CD14-positive monocyte (primary cell): Measurements from ENCODE around the gene DPYSL3. TPM values are rescaled to one million over a fixed set of nuclear protein-coding genes. Genes with fewer than 3 reads are reported as not detected.

Source experiments
- DNase-seq, 3 donors: peaks; one replicate each; pipeline ENCODE4 v3.0.0-alpha.2; 2011 to 2022
- H2AFZ ChIP-seq: 2 replicates; pipeline ENCODE4 v1.6.0; 2012; ENCODE audit warnings: mild to moderate bottlenecking, low read depth, low read length, inconsistent platforms; ENCODE audit not compliant: insufficient read depth, poor library complexity, severe bottlenecking
- H3K27ac ChIP-seq, 2 donors: 1 replicate in 1 of 2; 2 replicates in 1 of 2; pipeline ENCODE4 v1.5.1; 2012 to 2013; ENCODE audit warnings: low read length in 2 of 2, control low read depth in 1 of 2, inconsistent platforms in 1 of 2, low read depth in 1 of 2, mild to moderate bottlenecking in 1 of 2
- H3K27me3 ChIP-seq, 2 donors: one replicate each; pipeline versions ENCODE4 v1.6.0 to v1.6.1; 2011 to 2013; ENCODE audit warnings: low read length in 2 of 2; ENCODE audit not compliant: control insufficient read depth in 2 of 2, insufficient read depth in 2 of 2
- H3K36me3 ChIP-seq, 2 donors: replicated peaks in 1 of 2; 1 replicate in 1 of 2; 2 replicates in 1 of 2; pipeline versions ENCODE4 v1.5.1 to v1.6.1; 2012 to 2013; ENCODE audit warnings: low read length in 2 of 2, control low read depth in 1 of 2, inconsistent platforms in 1 of 2, mild to moderate bottlenecking in 1 of 2; ENCODE audit not compliant: insufficient read depth in 2 of 2, control insufficient read depth in 1 of 2
- H3K4me1 ChIP-seq, 2 donors: 1 replicate in 1 of 2; 2 replicates in 1 of 2; pipeline versions ENCODE4 v1.5.1 to v1.6.1; 2012 to 2013; ENCODE audit warnings: low read length in 2 of 2, control low read depth in 1 of 2, inconsistent platforms in 1 of 2, mild to moderate bottlenecking in 1 of 2, moderate library complexity in 1 of 2; ENCODE audit not compliant: insufficient read depth in 2 of 2, control insufficient read depth in 1 of 2
- H3K4me2 ChIP-seq: replicated peaks from 2 replicates; pipeline ENCODE3; 2012; ENCODE audit warnings: low read length, moderate library complexity, mild to moderate bottlenecking; ENCODE audit not compliant: poor library complexity, severe bottlenecking; ENCODE audit errors: extremely low read depth
- H3K4me3 ChIP-seq, 3 experiments: fragments of 200-600 bp in 1 of 3; sonication (generic) in 1 of 3; replicated peaks in 1 of 3; 1 replicate in 2 of 3; 2 replicates in 1 of 3; pipeline ENCODE4 v1.5.1; 2011 to 2013; ENCODE audit warnings: low read length in 3 of 3, mild to moderate bottlenecking in 3 of 3, control low read depth in 2 of 3, low read depth in 2 of 3, inconsistent platforms in 1 of 3, moderate library complexity in 1 of 3
- H3K79me2 ChIP-seq: 2 replicates; pipeline ENCODE4 v1.6.0; 2012; ENCODE audit warnings: mild to moderate bottlenecking, control low read depth, inconsistent platforms, low read length, moderate library complexity; ENCODE audit not compliant: insufficient read depth
- H3K9ac ChIP-seq: 2 replicates; pipeline ENCODE4 v1.6.0; 2017; ENCODE audit warnings: low read length, mild to moderate bottlenecking; ENCODE audit not compliant: insufficient read depth, poor library complexity, severe bottlenecking
- H3K9me3 ChIP-seq, 2 donors: replicated peaks in 1 of 2; 1 replicate in 1 of 2; 2 replicates in 1 of 2; pipeline versions ENCODE4 v1.5.1 to v1.6.1; 2012 to 2013; ENCODE audit warnings: low read length in 2 of 2, control low read depth in 1 of 2; ENCODE audit not compliant: control insufficient read depth in 1 of 2, insufficient read depth in 1 of 2
- H4K20me1 ChIP-seq: 2 replicates; pipeline ENCODE4 v1.6.0; 2012; ENCODE audit warnings: mild to moderate bottlenecking, low read length, control low read depth, moderate library complexity; ENCODE audit not compliant: insufficient read depth
- H3K27ac Mint-ChIP-seq, 7 donors: one replicate each; pipeline ENCODE4 v1.8.0; 2020; ENCODE audit warnings: mild to moderate bottlenecking in 7 of 7, mixed read lengths in 7 of 7, moderate library complexity in 6 of 7, inconsistent platforms in 2 of 7
- H3K27me3 Mint-ChIP-seq, 3 donors: one replicate each; pipeline ENCODE4 v1.8.0; 2021 to 2022; ENCODE audit warnings: low read depth in 3 of 3, mild to moderate bottlenecking in 3 of 3, mixed read lengths in 3 of 3, moderate library complexity in 3 of 3, inconsistent platforms in 1 of 3
- H3K36me3 Mint-ChIP-seq, 2 donors: one replicate each; pipeline ENCODE4 v1.8.0; 2020; ENCODE audit warnings: mixed read lengths in 2 of 2, inconsistent platforms in 1 of 2, mild to moderate bottlenecking in 1 of 2
- H3K4me1 Mint-ChIP-seq: one replicate; pipeline ENCODE4 v1.8.0; 2020; ENCODE audit warnings: mild to moderate bottlenecking, mixed read lengths
- H3K4me3 Mint-ChIP-seq, 2 donors: one replicate each; pipeline ENCODE4 v1.8.0; 2020; ENCODE audit warnings: mild to moderate bottlenecking in 2 of 2, mixed read lengths in 2 of 2, moderate library complexity in 1 of 2
- H3K9me3 Mint-ChIP-seq, 7 donors: one replicate each; pipeline ENCODE4 v1.8.0; 2020 to 2022; ENCODE audit warnings: mixed read lengths in 7 of 7, mild to moderate bottlenecking in 6 of 7, moderate library complexity in 6 of 7, inconsistent platforms in 2 of 7
- WGBS: methylation state at CpG from one replicate; pipeline ENCODE4 v1.1.5; 2013; ENCODE audit warnings: missing lambda C conversion rate; ENCODE audit not compliant: insufficient coverage; 5-methylcytosine and 5-hydroxymethylcytosine counted together
- intact Hi-C, 2 donors: fragments of 100-400 bp; cut with micrococcal nuclease; formaldehyde crosslinking; loops; one replicate each; pipeline versions ENCODE4 v1.15.0 to v1.15.1; 2023
- polyA plus RNA-seq, 3 donors: library from polyadenylated mRNA; depleted of rRNA in 1 of 3; unstranded in 2 of 3; stranded (reverse) in 1 of 3; fragments of 300-500 nt in 2 of 3; fragments of >200 nt in 1 of 3; fragmentation: Illumina TruSeq in 2 of 3; gene quantifications; 1 replicate in 2 of 3; 2 replicates in 1 of 3; pipeline ENCODE4 v1.2.3, GENCODE V29; 2012 to 2021
- TF ChIP-seq, protein P1 (sequence below): fragments of 200-600 bp; IDR thresholded peaks from one replicate; pipeline ENCODE4 v1.8.0; 2022; ENCODE audit warnings: antibody characterized with exemption, mild to moderate bottlenecking

The DPYSL3 gene
- polyA plus RNA-seq, 3 donors: 0.05 TPM; not detected in 2

DNA sequence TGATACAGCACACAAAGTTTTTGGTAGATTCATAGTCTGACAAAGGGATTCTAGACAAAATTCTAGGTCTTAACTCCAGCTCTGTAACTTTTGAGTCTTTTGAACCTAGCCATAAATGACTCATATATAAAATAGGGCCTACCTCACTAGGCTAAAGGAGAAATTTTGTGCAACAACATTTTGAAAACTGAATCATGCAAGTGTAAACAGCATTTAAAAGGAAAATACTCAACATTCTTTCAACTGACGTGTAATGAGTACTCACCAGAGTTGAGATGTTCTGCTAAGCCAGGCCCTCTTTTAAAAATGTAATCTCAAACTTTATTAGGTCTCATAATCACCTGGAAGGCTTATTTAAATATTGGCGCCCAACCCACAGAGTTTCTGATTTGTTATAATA is 161.8 kb downstream of the DPYSL3 start:
- Mint-ChIP-seq H3K4me1 (peaks cover 18% of the 10 kb centered on the region), H3K27me3 (no peaks in the 10 kb centered on the region), H3K27ac (no peak overlapping the region), H3K36me3 (no peaks in the 10 kb centered on the region), H3K4me3 (no peak overlapping the region), H3K9me3 (peaks cover 0 to 2% (median 0%) of the 10 kb centered on the region in 7 donors)
- Histone ChIP-seq H3K36me3 (no peaks in the 10 kb centered on the region), H3K79me2 (no peaks in the 10 kb centered on the region), H3K4me2 (no peak overlapping the region), H3K27ac (no peak overlapping the region), H3K4me3 (no peak overlapping the region), H3K9me3 (no peaks in the 10 kb centered on the region), H2AFZ (no peak overlapping the region), H3K27me3 (no peaks in the 10 kb centered on the region), H3K9ac (no peak overlapping the region), H3K4me1 (no peaks in the 10 kb centered on the region), H4K20me1 (no peaks in the 10 kb centered on the region)
- no peak for DNase-seq
- TF ChIP-seq, protein P1, sequence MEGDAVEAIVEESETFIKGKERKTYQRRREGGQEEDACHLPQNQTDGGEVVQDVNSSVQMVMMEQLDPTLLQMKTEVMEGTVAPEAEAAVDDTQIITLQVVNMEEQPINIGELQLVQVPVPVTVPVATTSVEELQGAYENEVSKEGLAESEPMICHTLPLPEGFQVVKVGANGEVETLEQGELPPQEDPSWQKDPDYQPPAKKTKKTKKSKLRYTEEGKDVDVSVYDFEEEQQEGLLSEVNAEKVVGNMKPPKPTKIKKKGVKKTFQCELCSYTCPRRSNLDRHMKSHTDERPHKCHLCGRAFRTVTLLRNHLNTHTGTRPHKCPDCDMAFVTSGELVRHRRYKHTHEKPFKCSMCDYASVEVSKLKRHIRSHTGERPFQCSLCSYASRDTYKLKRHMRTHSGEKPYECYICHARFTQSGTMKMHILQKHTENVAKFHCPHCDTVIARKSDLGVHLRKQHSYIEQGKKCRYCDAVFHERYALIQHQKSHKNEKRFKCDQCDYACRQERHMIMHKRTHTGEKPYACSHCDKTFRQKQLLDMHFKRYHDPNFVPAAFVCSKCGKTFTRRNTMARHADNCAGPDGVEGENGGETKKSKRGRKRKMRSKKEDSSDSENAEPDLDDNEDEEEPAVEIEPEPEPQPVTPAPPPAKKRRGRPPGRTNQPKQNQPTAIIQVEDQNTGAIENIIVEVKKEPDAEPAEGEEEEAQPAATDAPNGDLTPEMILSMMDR: no peak
- intact Hi-C loops: no loop called here
- no CpG with 5 or more reads among the region's 2 CpGs for WGBS

DNA sequence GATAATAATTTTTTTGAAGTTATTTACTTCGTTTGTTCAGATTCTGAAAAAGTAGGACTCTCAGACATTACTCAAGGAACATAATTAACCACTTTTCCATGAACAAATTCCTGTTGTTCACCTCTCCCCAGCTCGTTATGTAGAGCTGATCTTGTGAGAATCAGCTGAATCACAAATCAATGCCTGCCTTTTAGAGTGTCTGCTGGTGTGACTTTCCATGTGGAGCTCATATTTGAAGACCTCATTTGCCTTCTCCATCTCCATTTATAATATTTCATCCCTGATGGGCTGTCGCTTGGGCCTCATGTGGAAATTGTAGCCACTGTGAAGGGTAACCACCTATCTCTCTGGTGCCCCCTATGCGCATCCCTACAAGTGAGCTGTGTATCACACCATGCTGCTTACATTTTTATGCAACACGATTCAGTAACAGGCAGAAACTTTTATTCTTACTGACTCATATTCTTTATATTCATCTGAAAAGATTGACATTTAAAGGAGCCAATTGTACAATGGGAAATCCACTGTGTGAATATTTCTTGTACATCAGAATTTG is 163.8 kb downstream of the DPYSL3 start:
- H3K27ac ChIP-seq: no peak overlapping the region
- H4K20me1 ChIP-seq: no peaks in the 10 kb centered on the region
- no peak overlapping the region for H3K9ac ChIP-seq
- no peak overlapping the region for H2AFZ ChIP-seq
- intact Hi-C loops: no loop called here
- H3K4me3 Mint-ChIP-seq: no peak overlapping the region
- H3K27ac Mint-ChIP-seq: no peak overlapping the region
- H3K27me3 ChIP-seq: no peaks in the 10 kb centered on the region
- no peaks in the 10 kb centered on the region for H3K4me1 ChIP-seq
- no peak overlapping the region for H3K4me3 ChIP-seq
- no peak overlapping the region for H3K4me2 ChIP-seq
- TF ChIP-seq, protein P1: no peak
- H3K9me3 ChIP-seq: no peaks in the 10 kb centered on the region
- peaks cover 0 to 2% (median 0%) of the 10 kb centered on the region in 7 donors for H3K9me3 Mint-ChIP-seq
- peaks cover 14% of the 10 kb centered on the region for H3K4me1 Mint-ChIP-seq
- no peak for DNase-seq
- H3K36me3 ChIP-seq: no peaks in the 10 kb centered on the region
- 92% methylated on average over 3 of the region's 5 CpGs for WGBS
- no peaks in the 10 kb centered on the region for H3K79me2 ChIP-seq
- H3K27me3 Mint-ChIP-seq: peaks cover 0 to 1% (median 0%) of the 10 kb centered on the region in 3 donors
- no peaks in the 10 kb centered on the region for H3K36me3 Mint-ChIP-seq
